GM13976 (cell line): ENCODE data around the gene MORN1.

Source experiments
- DNase-seq: peaks from one replicate; pipeline ENCODE4 v3.0.0; 2012; ENCODE audit warnings: low spot score
- CTCF ChIP-seq: IDR thresholded peaks from 2 replicates; pipeline ENCODE4 v1.5.1; 2012; ENCODE audit warnings: borderline replicate concordance, mild to moderate bottlenecking; ENCODE audit not compliant: insufficient read depth; ENCODE audit errors: extremely low read depth, missing control alignments, control extremely low read depth
- in situ Hi-C: fragments of 300-500 bp; cut with MboI; formaldehyde crosslinking; loops from one replicate; pipeline ENCODE4 v1.12.0; 2022; ENCODE audit warnings: low sequenced_read_pairs, mixed read lengths, inconsistent platforms; ENCODE audit not compliant: unreplicated experiment

MORN1 gene

GRCh38 chr1:2372551-2373490 lies 18.5 kb downstream of the MORN1 start:
- TF ChIP-seq CTCF = no peak

GRCh38 chr1:2368053-2368744 lies 23.2 kb downstream of the MORN1 start:
- in situ Hi-C loops = no loop called here
- no peak for TF ChIP-seq CTCF
- no peak for DNase-seq

More at GRCh38 chr1:2372551-2373490, 18.5 kb downstream of the MORN1 start:
- no peak for DNase-seq
- in situ Hi-C loops = no loop called here

- DNase-seq = no peak
- in situ Hi-C loops = no loop called here
- no peak for TF ChIP-seq CTCF
Measured at GRCh38 chr1:2363847-2364513, 27.4 kb downstream of the MORN1 start.

GRCh38 chr1:2360588-2361364 lies 30.6 kb downstream of the MORN1 start:
- in situ Hi-C loops = no loop called here
- DNase-seq = no peak
- no peak for TF ChIP-seq CTCF

- no peak for DNase-seq
- TF ChIP-seq CTCF = no peak
- in situ Hi-C loops = no loop called here
Measured at GRCh38 chr1:2358651-2359640, 32.4 kb downstream of the MORN1 start.
